ENCODE data around the gene FOXRED2. TPM values are rescaled to one million over a fixed set of nuclear protein-coding genes. Genes with fewer than 3 reads are reported as not detected.
A peak's percentile ranks its signal among the peaks of the same experiment; 100 is the strongest.

Gene FOXRED2
- polyA plus RNA-seq, 1 of the 3 experiments (the other 2 are of a cell fraction) = 7.9 TPM

DNA sequence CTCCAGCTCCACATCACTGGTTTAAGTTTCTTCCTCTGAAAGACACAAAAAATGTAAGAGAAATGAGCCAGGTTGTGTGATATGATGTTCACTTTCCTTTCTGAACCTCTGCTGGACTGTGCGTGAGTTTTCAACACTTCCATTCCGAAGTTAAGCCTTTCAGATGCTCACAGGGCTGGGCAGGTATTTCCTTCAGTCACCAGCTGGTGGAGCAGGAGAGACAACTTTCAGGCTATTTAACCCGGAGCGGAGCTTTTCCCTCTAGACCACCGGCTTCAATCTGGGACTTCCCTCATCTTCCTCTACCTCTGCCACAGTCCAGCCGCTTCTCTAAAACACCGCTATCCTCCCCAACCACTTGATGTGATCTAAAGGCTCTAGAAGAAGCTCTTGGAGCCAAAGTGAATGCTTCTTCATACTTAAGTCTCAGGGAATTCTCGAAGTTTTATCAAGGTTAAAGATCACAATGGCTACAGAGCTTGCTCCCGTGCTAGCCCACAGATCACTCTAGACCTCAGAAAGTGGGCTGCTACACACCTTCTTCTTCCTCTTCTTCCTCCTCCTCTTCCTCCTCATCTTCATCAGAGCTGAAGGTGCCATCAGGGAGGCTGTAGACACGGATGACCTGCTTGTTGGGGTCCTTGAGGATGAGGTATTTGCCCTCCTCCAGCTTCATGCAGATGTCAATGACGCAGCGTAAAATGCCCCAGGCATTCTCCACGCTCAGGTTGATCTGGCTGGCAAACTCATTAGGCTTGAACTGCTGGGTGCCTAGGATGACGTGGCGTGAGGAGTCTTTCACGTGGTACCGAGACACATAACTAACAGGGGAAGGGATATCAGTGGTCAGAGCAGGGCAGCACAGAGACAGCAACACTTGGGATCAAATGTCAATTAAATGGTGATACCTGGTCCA lies 4.4 kb upstream of the FOXRED2 start:
- H3K4me1 ChIP-seq (ENCODE audit: control insufficient read depth in 1 of 2, insufficient read depth in 2 of 2, low read depth in 1 of 2, low read length in 1 of 2) = peaks cover 0 to 9% of the 10 kb centered on the region in 2 experiments; a peak in 2 of 4 replicates
- peaks cover 46 to 51% of the 10 kb centered on the region in 2 experiments for H3K36me3 ChIP-seq (replicated peaks in 1 of 2; ENCODE audit: control insufficient read depth in 1 of 2, insufficient read depth in 2 of 2, low read length in 1 of 2)
- H3K27me3 ChIP-seq (ENCODE audit: insufficient read depth) = no peaks in the 10 kb centered on the region
- ChIA-PET CTCF (interaction anchor here (0.8 to 3.3 kb wide), 14 partner anchors 10 to 611 kb away, joined by 3 to 21 read pairs (median 3); partner anchors contain the start of genes EIF3D and TXN2), POLR2A (interaction anchor here (0.7 to 1.0 kb wide), 3 partner anchors 10 to 88 kb away, joined by 3 to 9 read pairs (median 3); partner anchors contain the start of gene EIF3D)
- H3K9me2 ChIP-seq = no peaks in the 10 kb centered on the region
- H3K9me3 ChIP-seq = no peaks in the 10 kb centered on the region
- peak; percentile 62 for DNase-seq
- no peaks in the 10 kb centered on the region for H3K79me2 ChIP-seq (ENCODE audit: insufficient read depth)
- H3K9ac ChIP-seq = no peak overlapping the region
- H3K4me2 ChIP-seq = no peak overlapping the region
- no peak overlapping the region for H3K4me3 ChIP-seq (ENCODE audit: low read depth in 2 of 2, low read length in 1 of 2)
- TF ChIP-seq SIN3A (IDR thresholded peaks at IDR 0.05; ENCODE audit: borderline replicate concordance, low read depth, low read length) (0 out of 2 replicates have a peak, but pooled peaks have one; percentile 6), USF2 (IDR thresholded peaks at IDR 0.05; ENCODE audit: borderline replicate concordance, low read depth, low read length) (no peak), GATA2 (CRISPR knock-in tag; IDR thresholded peaks at IDR 0.05) (no peak), CTCF (IDR thresholded peaks at IDR 0.05) (peak; percentile 64), SMC3 (IDR thresholded peaks at IDR 0.05; ENCODE audit: low read depth, low read length) (0 out of 2 replicates have a peak, but pooled peaks have one; percentile 24), RAD21 (IDR thresholded peaks at IDR 0.05; ENCODE audit: low read length) (peak; percentile 41), RFX5 (IDR thresholded peaks at IDR 0.05; ENCODE audit: low read length) (no peak)
- TF ChIP-seq, protein P1, sequence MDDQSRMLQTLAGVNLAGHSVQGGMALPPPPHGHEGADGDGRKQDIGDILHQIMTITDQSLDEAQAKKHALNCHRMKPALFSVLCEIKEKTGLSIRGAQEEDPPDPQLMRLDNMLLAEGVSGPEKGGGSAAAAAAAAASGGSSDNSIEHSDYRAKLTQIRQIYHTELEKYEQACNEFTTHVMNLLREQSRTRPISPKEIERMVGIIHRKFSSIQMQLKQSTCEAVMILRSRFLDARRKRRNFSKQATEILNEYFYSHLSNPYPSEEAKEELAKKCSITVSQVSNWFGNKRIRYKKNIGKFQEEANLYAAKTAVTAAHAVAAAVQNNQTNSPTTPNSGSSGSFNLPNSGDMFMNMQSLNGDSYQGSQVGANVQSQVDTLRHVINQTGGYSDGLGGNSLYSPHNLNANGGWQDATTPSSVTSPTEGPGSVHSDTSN (IDR thresholded peaks at IDR 0.05) = no peak
- H4K20me1 ChIP-seq (ENCODE audit: insufficient read depth) = peaks cover 4% of the 10 kb centered on the region; the same call in 1 of the 2 replicates
- no peak overlapping the region; a peak in 1 of 4 replicates for H3K27ac ChIP-seq (ENCODE audit: low read depth in 2 of 2, low read length in 1 of 2)
- WGBS (ENCODE audit: low lambda C conversion rate) = 81% methylated on average over 17 of the region's 17 CpGs
- peaks cover 52% of the 10 kb centered on the region for H3F3A ChIP-seq (replicated peaks; ENCODE audit: insufficient read depth)
- no peak overlapping the region for H2AFZ ChIP-seq (ENCODE audit: low read depth)

GRCh38 chr22:36510384-36510783 lies 3.5 kb upstream of the FOXRED2 start:
- Histone ChIP-seq H3K4me1 (ENCODE audit: control insufficient read depth in 1 of 2, insufficient read depth in 2 of 2, low read depth in 1 of 2, low read length in 1 of 2) (peaks cover 0 to 15% of the 10 kb centered on the region in 2 experiments; a peak in 2 of 4 replicates), H3K4me3 (ENCODE audit: low read depth in 2 of 2, low read length in 1 of 2) (no peak overlapping the region), H4K20me1 (ENCODE audit: insufficient read depth) (peaks cover 4% of the 10 kb centered on the region; the same call in 1 of the 2 replicates), H3K27me3 (ENCODE audit: insufficient read depth) (no peaks in the 10 kb centered on the region), H3K4me2 (no peak overlapping the region), H2AFZ (ENCODE audit: low read depth) (no peak overlapping the region), H3K9ac (no peak overlapping the region), H3K27ac (ENCODE audit: low read depth in 2 of 2, low read length in 1 of 2) (no peak overlapping the region; a peak in 1 of 4 replicates), H3K79me2 (ENCODE audit: insufficient read depth) (no peaks in the 10 kb centered on the region), H3K36me3 (replicated peaks in 1 of 2; ENCODE audit: control insufficient read depth in 1 of 2, insufficient read depth in 2 of 2, low read length in 1 of 2) (peaks cover 38 to 44% of the 10 kb centered on the region in 2 experiments), H3F3A (replicated peaks; ENCODE audit: insufficient read depth) (peaks cover 49% of the 10 kb centered on the region), H3K9me3 (no peaks in the 10 kb centered on the region), H3K9me2 (no peaks in the 10 kb centered on the region)
- CTCF ChIA-PET = interaction anchor here (0.6 to 3.3 kb wide), 12 partner anchors 9 to 612 kb away, joined by 3 to 21 read pairs (median 3); partner anchors contain the start of genes EIF3D and TXN2
- 94% methylated on average over 3 of the region's 3 CpGs for WGBS (ENCODE audit: low lambda C conversion rate)
- POLR2A ChIA-PET = interaction anchor here (0.7 to 1.0 kb wide), 2 partner anchors 11 to 19 kb away, joined by 3 to 9 read pairs; partner anchors contain the start of gene EIF3D
- no peak for DNase-seq
- no peak for TF ChIP-seq RAD21 (IDR thresholded peaks at IDR 0.05; ENCODE audit: low read length)
- TF ChIP-seq, protein P2, sequence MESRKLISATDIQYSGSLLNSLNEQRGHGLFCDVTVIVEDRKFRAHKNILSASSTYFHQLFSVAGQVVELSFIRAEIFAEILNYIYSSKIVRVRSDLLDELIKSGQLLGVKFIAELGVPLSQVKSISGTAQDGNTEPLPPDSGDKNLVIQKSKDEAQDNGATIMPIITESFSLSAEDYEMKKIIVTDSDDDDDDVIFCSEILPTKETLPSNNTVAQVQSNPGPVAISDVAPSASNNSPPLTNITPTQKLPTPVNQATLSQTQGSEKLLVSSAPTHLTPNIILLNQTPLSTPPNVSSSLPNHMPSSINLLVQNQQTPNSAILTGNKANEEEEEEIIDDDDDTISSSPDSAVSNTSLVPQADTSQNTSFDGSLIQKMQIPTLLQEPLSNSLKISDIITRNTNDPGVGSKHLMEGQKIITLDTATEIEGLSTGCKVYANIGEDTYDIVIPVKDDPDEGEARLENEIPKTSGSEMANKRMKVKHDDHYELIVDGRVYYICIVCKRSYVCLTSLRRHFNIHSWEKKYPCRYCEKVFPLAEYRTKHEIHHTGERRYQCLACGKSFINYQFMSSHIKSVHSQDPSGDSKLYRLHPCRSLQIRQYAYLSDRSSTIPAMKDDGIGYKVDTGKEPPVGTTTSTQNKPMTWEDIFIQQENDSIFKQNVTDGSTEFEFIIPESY (IDR thresholded peaks at IDR 0.05; ENCODE audit: borderline replicate concordance, low read depth) = no peak
- TF ChIP-seq EZH2phosphoT487 (IDR thresholded peaks at IDR 0.05; ENCODE audit: borderline replicate concordance, low read depth) = no peak
- TF ChIP-seq REST (IDR thresholded peaks at IDR 0.05; ENCODE audit: low read depth, low read length) = no peak
- TF ChIP-seq USF2 (IDR thresholded peaks at IDR 0.05; ENCODE audit: borderline replicate concordance, low read depth, low read length) = no peak

Measured in SK-N-SH (cell line).